HL-60 (cell line): ENCODE data around the gene MEIOSIN.

Source experiments
- DNase-seq, 2 experiments: peaks; one replicate each; pipeline ENCODE4 v3.0.0-alpha.2; 2010 to 2020; ENCODE audit warnings: low read depth in 1 of 2, low spot score in 1 of 2
- H3K27ac ChIP-seq: fragments of 250-450 bp; sonication (Bioruptor Pico); replicated peaks from 2 replicates; pipeline ENCODE4 v1.5.1; 2020; ENCODE audit warnings: mild to moderate bottlenecking, moderate library complexity
- H3K27me3 ChIP-seq: fragments of 250-450 bp; sonication (Bioruptor Pico); 2 replicates; pipeline ENCODE4 v1.5.1; 2021; ENCODE audit warnings: mild to moderate bottlenecking, moderate library complexity; ENCODE audit not compliant: insufficient read depth, poor library complexity, severe bottlenecking
- H3K4me3 ChIP-seq: replicated peaks from 2 replicates; pipeline ENCODE4 v1.5.1; 2011; ENCODE audit warnings: mild to moderate bottlenecking, control low read depth, low read length; ENCODE audit not compliant: insufficient read depth
- CTCF ChIP-seq: IDR thresholded peaks from one replicate; pipeline ENCODE4 v1.5.1; 2011; ENCODE audit warnings: low read length, control low read depth, inconsistent platforms; ENCODE audit not compliant: insufficient read depth
- GABPA ChIP-seq: IDR thresholded peaks from 2 replicates; pipeline ENCODE4 v1.6.1; 2012; ENCODE audit warnings: low read depth
- POLR2AphosphoS5 ChIP-seq: IDR thresholded peaks from 2 replicates; pipeline ENCODE4 v1.6.1; 2012; ENCODE audit warnings: low read depth
- REST ChIP-seq: IDR thresholded peaks from 2 replicates; pipeline ENCODE4 v1.6.1; 2012; ENCODE audit warnings: low read depth; ENCODE audit not compliant: insufficient replicate concordance
- SPI1 ChIP-seq: IDR thresholded peaks from 2 replicates; pipeline ENCODE4 v1.6.1; 2012; ENCODE audit warnings: low read depth, mild to moderate bottlenecking, borderline replicate concordance

Gene MEIOSIN

GRCh38 chr19:45766869-45767346 lies 33.7 kb downstream of the MEIOSIN start:
- TF ChIP-seq POLR2AphosphoS5 (no peak), SPI1 (no peak), GABPA (no peak), CTCF (no peak), REST (no peak)
- Histone ChIP-seq H3K27ac (no peak overlapping the region), H3K27me3 (peaks cover 36% of the 10 kb centered on the region), H3K4me3 (no peak overlapping the region)
- DNase-seq, result no peak

- peaks cover 35% of the 10 kb centered on the region for H3K27me3 ChIP-seq
- no peak for TF ChIP-seq POLR2AphosphoS5
- no peak for TF ChIP-seq SPI1
- TF ChIP-seq GABPA, result no peak
- no peak overlapping the region for H3K4me3 ChIP-seq
- DNase-seq, result no peak
- no peak overlapping the region for H3K27ac ChIP-seq
Measured at GRCh38 chr19:45767410-45767880, 34.2 kb downstream of the MEIOSIN start.

- no peak overlapping the region for H3K27ac ChIP-seq
- peaks cover 42% of the 10 kb centered on the region for H3K27me3 ChIP-seq
- TF ChIP-seq CTCF (no peak), GABPA (no peak), REST (no peak), POLR2AphosphoS5 (no peak), SPI1 (no peak)
- peak overlapping the region; percentile 69 for H3K4me3 ChIP-seq
- DNase-seq, result peak in 1 of 2 experiments; percentile 15
Measured at GRCh38 chr19:45767881-45768654, 34.8 kb downstream of the MEIOSIN start.

GRCh38 chr19:45768655-45768983 lies 35.4 kb downstream of the MEIOSIN start:
- H3K4me3 ChIP-seq, result peak overlapping the region; percentile 69
- TF ChIP-seq POLR2AphosphoS5 (no peak), SPI1 (peak; percentile 29; the same call in 1 of the 2 replicates), CTCF (no peak), REST (no peak), GABPA (no peak)
- H3K27ac ChIP-seq, result peak overlapping the region; percentile 33; the same call in 1 of the 2 replicates
- peak in 1 of 2 experiments; percentile 60 for DNase-seq
- peaks cover 43% of the 10 kb centered on the region for H3K27me3 ChIP-seq
